Hypothalamus (tissue), 51 donors: Measurements from ENCODE around the gene AP4B1.
"Not testable (repeated sequence)": the region's sequence is repeated elsewhere in the genome, so short reads cannot be mapped to it uniquely, and the experiment has no call there.

ENCODE experiments used
- DNase-seq, 51 donors: peaks; one replicate each; lab custom pipeline; 2025; lab: John Stamatoyannopoulos, UW

AP4B1 gene

DNA sequence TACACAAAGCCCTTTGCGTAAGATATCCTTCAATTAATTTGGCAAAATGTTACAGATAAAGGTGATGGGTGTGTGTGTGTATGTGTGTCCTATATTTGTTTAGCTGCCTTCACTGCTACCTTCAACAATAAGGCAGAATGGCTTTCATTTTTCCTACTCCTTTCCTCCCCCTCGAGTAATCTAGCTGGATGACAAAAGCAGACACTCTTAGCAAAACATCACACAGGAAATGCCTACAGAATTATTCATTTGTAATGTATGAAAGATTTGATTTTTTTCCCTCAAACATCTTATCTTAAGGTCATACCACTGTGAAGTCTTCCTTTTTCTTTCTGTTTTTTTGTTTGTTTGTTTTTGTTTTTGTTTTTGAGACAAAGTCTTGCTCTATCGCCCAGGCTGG is 43.7 kb downstream of the AP4B1 start:
- no peak for DNase-seq

DNA sequence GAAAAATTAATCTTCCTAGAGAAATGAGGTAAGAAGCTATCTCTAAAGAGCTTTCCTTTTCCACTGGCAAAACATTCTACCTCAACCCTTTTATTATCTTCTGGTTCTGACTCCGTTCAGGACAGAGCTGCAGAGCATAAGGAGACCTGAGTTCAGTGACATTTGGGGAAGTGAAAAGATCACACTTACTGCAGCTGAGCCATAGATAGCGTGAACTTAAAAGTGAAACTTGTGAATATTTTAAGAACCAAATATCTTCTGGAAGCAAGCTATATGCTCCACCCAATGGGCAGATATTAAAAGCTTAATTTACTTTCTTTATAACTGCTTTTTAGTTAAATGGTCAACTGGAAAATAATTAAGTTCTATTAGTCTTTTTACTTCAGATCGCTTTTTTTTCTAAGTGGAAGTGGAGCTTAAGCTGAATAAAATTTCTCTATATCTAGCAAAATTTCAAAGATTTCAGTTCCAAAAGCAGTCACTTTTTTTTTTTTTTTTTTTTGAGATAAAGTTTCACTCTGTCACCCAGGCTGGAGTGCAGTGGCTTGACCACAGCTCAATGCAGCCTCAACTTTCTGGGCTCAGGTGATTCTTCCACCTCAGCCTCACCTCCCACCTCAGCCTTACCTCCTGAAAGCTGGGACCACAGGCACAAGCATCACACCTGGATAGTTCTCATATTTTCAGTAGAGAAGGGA is 45.0 kb downstream of the AP4B1 start:
- no peak for DNase-seq

DNA sequence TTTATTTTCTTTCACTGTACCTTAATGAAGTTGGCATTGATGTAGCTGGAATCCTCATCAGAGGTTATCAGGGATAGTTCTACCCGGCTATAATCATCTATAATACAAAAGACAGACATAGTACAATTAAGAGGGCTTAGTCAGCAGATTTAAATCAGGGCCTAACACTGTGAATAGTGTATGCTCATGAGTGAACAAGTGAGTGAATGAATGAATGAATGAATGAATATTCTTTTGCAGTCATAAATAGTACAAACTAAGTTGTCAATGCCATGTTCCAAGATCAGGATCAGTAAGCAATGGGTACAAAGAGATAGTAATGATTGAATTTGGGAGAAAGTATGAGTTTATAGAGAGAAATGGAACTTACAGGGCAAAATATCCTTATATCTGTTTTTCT is 45.6 kb downstream of the AP4B1 start:
- no peak for DNase-seq

DNA sequence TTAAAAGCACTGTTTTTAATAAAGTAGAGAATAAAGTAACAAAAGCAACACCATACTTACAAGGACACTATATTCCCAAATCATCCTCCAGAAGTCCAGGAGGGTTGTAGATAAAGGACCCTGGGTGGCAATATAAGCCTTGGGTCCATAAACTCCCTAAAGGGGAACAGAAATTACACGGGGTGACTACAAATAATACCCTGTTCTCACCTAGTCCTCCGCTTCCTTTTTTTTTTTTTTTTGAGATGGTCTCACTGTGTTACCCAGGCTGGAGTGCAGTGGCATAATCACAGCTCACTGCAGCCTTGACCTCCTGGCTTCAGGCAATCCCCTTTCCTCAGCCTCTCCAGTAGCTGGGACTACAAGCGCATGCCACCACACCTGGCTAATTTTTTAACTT is 46.2 kb downstream of the AP4B1 start:
- no peak for DNase-seq

DNA sequence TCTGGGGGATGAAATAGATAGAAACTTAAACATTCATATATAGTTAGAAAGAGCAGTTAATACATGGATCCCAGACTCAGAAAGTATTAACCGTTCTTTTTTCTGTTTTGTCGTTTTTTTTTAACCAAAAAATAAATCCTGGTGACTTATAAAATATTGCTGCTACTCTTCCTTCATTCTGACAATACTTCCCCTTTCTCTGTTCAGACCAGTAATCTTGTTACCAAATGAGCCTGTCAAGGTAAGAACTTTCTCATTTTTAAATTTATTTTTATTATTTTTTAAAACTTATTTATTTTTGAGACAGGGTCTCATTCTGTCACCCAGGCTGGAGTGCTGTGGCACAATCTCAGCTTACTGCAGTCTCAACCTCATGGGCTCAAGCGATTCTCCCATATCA is 46.8 kb downstream of the AP4B1 start:
- no peak for DNase-seq

DNA sequence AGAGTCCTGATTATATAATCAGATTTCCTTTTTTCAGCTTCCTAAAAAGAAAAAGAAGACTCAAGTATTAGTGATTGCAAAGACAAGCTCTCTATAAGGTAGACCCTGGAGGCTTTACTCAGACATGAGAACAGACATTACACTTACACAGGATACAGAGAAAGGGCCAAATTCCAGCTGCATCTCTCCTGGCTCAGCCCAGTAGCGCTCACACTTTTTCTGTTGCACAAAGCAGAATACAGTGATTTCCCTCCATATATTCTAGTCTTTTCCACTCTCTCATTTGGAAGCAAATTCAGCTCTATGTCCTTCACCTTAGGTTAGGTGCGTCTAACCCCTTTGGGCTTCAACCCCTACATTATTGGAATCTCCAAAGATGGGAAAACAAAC is 48.2 kb downstream of the AP4B1 start:
- DNase-seq: no peak

DNA sequence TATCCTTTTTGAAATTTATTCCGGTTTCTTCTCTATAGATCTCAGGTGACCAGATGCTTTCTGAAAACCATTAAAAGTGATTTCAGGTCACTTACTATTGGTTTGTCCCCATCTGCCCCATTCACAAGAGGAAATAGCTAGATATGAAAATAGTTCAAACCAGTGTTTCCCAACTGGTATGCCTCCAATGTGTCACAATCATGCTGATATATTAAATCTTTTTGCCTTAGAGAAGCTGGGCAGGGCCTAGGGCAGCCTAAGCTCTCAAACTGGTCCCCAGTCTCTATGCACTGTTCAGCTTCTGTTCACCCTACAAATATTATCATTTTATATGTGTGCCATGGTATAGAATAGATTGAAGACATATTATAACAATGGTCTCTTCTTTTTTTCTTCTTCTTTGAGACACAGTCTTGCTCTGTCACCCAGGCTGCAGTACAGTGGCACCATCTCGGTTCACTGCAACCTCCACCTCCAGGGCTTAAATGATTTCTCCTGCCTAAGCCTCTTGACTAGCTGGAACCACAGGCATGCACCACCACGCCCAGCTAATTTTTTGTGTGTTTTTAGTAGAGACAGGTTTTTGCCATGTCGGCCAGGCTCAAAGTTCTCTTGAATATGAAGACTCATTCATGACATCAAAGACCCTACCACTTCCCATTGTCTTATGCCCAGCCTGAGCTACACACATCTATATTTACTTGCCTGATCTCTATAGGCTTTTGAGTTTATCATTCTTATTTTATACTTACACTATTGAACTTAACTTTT is 48.8 kb downstream of the AP4B1 start:
- DNase-seq: no peak

DNA sequence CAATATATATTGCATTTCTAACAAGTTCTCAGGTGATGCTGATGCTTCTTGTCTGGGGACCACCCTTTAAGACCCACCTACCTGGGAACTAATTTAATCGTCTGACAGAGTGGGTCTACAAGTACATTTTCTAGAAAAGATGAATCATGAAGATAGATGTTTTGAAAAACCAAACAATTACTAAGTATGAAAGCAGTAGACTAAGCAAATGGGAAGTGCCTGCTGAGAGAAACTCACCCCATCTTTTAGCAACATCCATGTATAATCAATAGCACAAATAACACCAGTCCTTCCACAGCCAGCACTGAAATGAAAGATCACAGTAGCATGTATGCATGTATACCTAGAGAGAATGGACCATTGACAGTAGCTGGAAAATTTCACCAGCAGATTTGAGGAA is 50.4 kb downstream of the AP4B1 start:
- DNase-seq: no peak

DNA sequence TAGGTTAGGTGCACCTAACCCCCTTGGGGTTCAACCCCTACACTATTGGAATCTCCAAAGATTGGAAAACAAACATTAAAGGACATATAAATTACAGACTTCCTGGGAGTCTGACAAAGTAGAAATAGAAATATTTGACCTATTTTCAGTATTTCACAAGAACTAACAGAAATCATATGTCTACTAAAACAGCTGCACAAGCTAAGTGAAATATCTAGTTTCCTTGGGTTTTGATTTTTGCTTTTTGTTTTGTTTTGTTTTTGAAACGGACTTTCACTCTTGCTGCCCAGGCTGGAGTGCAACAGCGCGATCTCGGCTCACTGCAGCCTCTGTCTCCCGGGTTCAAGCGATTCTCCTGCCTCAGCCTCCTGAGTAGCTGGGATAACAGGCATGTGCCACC is 51.9 kb downstream of the AP4B1 start:
- DNase-seq: not testable (repeated sequence)

DNA sequence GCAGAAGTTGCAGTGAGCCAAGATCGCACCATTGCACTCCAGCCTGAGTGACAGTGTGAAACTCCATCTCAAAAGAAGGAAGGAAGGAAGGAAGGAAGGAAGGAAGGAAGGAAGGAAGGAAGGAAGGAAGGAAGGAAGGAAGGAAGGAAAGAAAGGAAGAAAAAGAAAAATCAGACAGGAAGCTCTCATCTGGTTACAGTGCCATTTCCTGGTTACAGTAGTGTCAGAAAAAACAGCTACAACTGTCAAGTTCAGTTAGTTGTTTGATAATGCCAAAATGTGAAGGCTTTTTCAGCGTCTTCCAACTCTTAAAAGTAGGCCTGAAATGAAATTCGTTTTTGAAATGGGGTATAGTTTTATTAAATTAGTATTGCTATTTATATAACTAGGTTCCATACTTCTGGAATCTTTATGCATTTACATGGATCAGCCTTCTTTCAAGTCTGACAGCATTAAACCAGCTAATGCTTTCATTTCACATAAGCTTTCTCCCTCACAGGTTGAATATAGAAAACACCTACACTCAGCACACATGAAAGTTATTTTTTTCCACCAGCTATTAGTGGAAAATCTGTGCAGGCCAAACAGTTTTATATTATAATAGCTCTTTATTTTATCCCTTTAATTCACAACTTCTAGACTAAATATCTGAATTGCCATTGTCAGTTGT is 54.3 kb downstream of the AP4B1 start:
- no peak for DNase-seq

DNA sequence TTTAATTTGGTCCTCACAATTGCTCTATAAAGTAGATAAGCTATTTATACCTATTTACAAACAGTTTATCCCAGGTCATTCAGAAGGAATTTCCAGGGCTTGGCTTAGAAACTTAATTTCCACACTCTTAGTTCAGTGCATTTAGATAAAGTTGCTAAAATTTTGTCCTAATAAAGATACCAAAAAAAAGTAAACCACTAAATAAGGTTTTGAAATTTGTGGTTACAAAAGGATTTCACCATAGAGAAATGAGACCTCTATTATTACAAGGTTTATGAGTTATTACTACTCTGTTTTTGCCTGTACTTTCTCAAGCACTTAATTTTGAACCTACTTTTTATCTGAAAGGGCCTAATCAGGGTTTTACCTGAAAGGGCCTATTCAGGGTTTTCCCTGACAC is 55.5 kb downstream of the AP4B1 start:
- DNase-seq: no peak

DNA sequence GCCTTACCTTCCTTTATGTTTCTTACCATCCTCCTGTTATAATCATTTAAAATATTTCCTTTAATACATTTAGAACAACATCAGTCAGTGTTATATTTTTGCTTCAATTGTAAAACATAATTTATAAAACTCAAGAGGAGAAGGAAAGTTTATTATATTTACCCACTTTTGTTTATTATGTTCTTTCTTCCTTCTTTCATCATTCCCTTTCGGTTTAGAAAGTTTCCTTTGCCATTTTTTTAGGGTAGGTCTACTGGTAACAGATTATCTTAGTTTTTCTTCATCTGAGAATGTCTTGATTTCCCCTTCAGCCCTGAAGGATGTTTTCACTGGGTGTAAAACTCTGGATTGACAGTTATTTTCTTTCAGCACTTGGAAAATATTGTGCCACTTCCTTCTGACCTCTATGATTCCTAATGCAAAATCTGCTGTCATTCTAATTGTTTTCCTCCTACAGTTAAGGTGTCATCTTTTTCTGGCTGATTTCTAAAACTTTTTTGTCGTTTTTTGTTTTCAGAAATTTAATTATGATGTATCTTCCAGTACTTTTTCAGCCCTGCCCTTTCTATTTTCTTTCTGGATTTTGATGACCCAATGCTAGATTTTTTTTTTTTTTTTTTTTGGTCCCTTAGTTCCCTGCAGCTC is 58.1 kb downstream of the AP4B1 start:
- DNase-seq: no peak
